Posterior cingulate gyrus (tissue), 11 donors: ENCODE data around the gene MTG1.
"Not testable (repeated sequence)": the region's sequence is repeated elsewhere in the genome, so short reads cannot be mapped to it uniquely, and the experiment has no call there.

Experiments used
- DNase-seq, 10 donors: peaks; one replicate each; pipeline versions ENCODE4 v3.0.0 to v3.0.0-alpha.2; 2020 to 2021; ENCODE audit warnings: mixed read lengths in 3 of 10
- intact Hi-C: fragments of 100-400 bp; cut with DNase I; formaldehyde crosslinking; loops from one replicate; pipeline ENCODE4 v1.15.1; 2023

MTG1 gene

DNA sequence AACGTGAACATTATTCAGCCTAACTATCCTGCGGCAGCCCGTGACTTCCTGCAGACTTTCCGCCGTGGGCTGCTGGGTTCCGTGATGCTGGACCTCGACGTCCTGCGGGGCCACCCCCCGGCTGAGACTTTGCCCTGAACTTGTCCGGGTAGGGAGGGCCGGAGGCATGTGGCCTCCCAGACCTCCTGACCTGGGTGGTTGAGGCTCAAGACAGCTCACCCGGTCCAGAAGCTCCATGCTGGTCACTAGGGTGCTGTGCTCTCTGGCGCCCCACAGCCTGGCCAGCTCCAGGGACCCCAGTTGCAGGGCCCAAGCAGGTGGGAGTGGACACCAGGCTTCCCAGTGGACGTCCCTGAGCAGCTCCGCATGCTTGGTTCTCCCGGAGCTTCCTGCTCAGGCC is 26.1 kb downstream of the MTG1 start:
- DNase-seq = peak in 1 of 10 donors; percentile 75
- intact Hi-C loops = no loop called here

DNA sequence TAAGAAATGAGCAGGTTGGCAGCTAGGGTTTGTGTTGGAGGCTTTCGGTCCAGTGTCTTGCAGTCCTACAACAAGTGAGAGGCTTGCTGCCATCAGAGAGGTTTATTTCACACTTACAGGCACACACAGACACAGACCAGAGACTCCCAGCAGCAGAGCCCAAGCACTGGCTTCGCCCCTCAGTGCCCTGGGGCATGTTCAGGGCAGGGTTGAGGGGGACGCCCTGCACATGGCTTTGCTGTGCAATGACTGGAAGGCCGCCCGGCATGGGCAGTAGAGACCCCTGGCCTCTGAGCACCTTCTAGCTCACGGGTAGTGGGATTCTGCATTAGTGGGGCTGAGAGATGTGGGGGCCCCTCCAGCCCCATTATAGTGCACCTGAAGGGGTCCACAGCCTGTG is 26.6 kb downstream of the MTG1 start:
- intact Hi-C loops = no loop called here
- DNase-seq = peak in 1 of 10 donors; percentile 63

DNA sequence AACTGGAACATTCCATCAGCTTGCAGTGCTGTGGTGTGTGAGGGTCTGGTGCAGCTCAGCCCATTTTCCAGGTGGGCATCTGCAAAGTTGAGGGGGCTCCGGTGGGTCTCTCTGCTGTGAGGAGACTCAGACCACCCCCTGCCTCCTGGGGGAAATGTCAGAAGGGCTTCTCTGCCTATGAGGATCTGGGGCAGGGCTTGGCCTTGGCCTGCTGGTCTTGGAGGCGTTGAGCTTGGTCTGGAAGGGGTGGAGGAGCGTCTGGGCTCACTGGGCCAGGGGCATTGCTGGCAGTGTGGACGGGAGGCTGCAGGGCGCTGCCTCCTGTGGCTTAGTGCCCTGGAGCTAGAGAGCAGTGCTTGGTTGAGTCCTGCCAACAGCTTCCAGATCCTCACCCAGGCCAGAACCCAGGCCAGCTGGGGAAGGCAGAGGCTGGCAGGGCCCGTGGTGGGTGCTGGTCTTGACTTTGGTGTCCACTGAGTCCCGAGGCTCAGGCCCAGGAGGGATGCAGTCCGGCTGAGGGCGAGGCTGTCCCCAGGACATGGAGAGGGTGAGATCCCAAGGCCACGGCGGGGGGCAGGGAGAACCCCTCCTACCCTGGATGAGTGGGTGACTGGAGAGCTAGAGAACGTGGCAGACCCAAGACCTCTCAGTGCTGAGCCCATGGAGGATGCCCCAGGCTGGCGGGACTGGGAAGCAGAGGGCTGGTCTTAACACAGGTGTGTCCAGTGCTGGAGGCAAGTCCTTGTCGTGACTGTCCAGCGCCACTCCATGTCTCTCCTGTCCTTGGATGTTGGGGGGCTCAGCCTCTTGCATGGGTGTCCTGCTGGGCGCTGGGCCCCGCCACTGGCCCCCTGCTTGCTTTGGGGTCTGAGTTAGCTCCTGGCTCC is 27.6 kb downstream of the MTG1 start:
- intact Hi-C loops = no loop called here
- peak in 1 of 10 donors; percentile 80 for DNase-seq

DNA sequence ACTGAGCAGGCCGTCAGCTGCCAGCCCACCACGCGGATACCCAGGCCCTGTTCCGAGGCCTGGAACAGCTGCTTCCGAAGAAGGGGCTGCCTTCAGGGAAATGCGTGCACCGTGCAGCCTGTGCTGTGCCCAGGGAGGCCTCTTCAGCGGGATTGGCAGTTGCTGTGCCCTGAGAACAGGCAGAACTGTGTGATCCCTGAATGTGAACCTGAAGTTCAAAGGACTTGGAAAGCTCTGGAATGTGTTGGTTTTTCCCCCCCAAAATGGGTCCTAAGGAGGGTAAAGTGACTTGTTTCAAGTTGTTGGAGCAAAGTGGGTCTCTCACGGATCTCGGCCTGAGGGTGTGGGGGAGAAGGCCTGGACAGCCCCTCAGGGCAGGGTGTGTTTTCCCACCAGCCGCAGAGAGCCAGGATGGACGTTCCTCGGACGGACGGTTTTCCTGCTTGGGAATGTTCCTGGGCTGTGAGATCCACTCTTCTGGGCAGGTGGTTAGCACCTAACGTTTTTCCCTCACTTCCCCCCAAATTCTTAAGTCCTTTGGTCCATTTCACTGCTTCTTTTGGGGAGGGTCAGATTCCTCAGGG is 28.4 kb downstream of the MTG1 start:
- peak in 1 of 10 donors; percentile 70 for DNase-seq
- intact Hi-C loops = no loop called here

DNA sequence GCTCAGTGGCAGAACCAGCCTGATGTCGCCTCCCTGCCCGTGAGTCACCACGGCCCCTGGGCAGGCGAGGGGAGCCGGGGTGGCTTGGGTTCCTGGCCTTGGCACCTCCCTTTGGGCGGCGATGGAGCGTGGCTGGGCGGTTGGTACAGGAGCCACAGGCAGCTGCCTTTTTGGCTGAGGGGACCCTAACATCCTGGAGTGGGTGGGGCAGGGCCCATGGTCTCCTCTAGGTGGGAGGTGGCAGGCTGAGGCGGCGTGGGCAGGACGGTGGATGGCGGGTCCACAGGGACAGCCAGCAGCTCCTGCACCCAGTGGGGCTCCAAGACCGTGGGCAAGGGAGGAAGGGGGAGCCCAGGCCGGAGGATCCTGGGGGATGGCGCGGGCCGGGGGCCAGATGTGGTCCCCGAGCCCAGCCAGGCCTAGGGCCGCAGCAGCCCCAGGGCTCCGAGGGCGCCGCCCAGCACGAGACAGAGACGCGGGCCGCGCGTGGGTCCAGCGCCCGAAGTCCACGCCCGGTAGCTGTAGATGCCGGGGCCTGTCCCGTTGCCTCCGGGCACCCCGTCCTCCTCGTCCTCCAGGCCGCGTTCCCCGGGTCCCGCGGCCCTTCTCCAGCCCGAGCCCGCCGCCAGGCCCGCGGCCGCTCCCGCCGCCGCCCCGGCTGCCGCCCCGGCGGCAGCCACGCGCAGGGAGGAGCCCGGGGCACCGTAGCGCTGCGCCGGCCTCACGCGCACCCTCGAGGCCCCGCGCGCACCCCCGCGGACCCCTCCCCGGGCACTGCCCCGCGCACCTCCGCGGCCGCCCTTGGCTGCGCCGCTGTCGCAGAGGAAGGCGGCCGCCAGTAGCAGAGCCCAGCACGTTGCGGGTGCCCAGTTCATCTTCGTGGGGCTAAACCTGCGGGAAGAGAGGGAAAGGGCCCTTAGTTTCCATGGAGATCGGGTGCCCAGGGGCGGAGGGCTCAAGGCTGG is 29.1 kb downstream of the MTG1 start:
- intact Hi-C loops = no loop called here
- DNase-seq = peak in 3 of 10 donors; percentile 77 to 89 (median 80)

DNA sequence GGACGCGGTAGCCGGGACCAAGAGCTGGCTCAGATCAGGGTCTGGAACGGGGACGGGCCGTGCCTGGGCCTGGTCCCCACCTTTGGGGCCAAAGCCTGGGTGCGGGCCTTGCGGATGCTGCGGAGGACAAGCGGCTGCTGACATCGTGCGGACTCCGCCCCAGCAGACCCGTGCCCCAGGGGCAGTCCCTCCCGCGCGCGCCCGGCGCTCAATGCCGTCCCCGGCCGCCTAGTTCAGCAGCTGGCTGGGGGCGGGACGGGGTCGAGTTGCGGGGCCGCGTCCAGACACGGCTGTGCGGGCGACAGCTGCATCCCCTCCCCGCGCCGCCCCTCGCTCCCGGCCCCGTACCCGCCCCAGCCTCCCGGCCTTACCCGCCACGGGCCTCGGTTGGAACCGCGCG is 30.1 kb downstream of the MTG1 start:
- DNase-seq = peak in 1 of 10 donors; percentile 85
- intact Hi-C loops = not testable (repeated sequence)

DNA sequence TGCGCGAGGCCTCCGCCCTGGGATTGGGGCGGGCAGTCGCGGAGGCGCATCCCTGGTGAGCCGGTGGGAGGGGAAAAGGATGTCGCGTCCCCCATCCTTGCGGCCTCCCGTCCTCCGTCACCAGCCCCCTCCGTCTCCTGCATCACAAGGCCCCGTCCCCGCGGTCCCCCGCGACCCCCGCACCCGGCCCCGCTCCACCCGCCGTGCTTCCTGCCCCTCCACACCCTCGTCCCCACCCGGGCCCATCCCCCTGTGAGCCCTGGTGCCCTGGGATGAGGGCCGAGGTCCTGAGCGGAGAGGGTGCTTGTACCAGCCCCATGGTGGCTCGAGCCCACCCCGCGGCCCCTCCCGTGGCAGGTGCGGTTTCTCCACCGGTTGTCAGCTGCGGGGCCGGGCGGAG is 30.6 kb downstream of the MTG1 start, which contains the start of gene SPRN:
TSS of gene SPRN (minus strand) at position 25 of the 400 bp plus-strand sequence. CDS start 944 bp downstream, outside the sequence.
- intact Hi-C loops = not testable (repeated sequence)
- peak in 1 of 10 donors; percentile 74 for DNase-seq

DNA sequence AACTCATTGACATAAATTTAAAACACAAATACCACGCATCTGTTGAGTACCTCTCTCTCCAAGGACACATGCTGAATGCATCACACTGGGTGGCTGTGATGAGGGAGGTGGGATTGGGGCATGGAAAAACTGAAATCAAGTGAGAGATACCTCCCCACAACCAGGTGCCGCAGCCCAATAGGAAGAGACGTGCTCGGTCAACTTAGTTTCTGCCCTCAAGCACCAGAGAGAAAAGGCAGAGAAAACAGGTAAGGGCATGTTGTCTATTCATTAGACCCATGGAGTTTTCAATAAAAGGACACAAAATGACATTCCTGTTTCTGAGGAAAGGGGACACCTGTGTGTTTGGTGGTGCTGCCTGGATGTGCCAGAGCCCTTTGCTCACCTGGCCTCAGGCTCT is 35.6 kb downstream of the MTG1 start:
- intact Hi-C loops = not testable (repeated sequence)

DNA sequence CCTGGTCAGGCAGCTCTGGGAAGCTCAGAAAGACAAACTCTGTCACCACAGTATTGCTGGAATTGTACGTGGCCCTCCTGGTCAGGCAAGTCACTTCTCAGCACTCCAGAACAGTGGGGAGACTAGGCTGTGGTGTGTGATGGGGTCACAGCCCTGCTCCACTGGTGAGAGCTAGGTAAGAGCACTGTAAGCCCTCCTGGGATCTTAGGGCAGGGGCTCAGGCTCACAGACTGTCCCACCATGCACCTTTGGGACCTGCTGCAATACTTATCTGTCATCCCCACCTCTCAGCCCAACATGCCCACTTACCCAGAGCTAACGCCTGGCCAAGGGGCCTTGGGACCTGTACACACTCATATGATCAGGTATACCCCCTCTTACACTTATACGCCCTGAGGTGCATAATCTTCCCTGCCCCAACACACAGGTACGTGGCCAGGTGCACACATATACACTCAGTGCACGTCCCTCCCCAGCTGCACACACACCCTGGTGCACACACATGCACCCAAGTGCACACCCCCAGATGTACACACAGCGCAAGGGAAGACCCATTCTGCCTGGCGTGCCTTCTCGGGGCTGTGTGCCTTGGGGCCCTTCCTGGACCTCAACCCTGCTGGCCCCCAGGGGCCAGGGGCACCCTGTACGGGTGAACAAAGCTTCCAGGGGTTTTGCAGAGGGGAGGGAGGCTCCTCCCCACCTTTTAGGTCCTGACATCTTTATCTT is 38.1 kb downstream of the MTG1 start:
- intact Hi-C loops = not testable (repeated sequence)

More for the DNA sequence above, 35.6 kb downstream of the MTG1 start:
- DNase-seq = not testable (repeated sequence)

DNA sequence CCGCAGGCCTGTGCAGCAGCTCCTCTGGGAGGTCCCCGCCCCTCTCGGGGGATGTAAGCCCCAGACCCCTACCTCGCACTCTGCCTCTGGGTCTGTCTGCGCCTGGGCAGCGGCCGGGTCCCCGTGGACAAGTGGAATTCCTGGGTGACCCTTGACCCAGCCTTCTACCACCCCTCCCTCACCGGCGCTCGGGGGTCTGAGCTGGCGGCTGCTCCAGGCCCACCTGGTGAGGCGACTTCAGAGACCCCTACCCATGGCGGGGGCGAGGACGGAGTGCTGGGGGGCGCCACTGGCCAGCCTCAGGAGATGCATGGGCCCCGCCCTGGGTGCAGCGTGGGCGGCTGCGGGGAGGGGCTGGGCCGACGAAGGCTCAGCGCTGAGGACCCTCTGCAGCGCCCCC is 38.8 kb downstream of the MTG1 start:
- intact Hi-C loops, DNase-seq: not testable (repeated sequence)

More for the DNA sequence above, 38.1 kb downstream of the MTG1 start:
- not testable (repeated sequence) for DNase-seq

DNA sequence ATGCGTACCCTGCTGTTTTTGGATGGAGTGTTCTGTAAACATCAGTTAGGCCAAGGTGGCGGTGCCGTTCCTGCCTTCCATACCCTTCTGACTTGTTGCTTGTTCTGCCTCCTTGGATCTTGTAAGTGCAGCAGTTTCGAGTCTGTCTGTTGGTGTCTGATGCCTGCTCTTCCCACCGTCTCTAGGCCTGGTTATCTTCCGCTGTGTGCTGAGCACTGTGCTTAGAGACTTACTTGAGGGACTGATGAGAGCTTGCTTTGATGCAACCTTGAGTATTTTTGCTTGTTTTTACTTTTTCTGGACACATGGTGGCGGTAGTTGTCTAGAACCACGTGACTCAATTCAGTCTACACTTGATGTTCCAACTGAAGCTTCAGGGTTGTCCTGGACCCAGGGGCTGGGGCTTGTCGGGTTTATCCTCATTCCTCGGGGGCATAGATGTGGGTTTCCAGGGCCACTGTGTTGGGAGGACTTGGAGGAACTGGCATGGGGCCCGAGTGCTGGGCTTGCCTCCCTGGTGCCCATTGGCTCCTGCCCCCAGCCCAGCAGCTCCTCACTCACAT is 44.8 kb downstream of the MTG1 start:
- DNase-seq = peak in 2 of 10 donors; percentile 28 to 54
- intact Hi-C loops = no loop called here

DNA sequence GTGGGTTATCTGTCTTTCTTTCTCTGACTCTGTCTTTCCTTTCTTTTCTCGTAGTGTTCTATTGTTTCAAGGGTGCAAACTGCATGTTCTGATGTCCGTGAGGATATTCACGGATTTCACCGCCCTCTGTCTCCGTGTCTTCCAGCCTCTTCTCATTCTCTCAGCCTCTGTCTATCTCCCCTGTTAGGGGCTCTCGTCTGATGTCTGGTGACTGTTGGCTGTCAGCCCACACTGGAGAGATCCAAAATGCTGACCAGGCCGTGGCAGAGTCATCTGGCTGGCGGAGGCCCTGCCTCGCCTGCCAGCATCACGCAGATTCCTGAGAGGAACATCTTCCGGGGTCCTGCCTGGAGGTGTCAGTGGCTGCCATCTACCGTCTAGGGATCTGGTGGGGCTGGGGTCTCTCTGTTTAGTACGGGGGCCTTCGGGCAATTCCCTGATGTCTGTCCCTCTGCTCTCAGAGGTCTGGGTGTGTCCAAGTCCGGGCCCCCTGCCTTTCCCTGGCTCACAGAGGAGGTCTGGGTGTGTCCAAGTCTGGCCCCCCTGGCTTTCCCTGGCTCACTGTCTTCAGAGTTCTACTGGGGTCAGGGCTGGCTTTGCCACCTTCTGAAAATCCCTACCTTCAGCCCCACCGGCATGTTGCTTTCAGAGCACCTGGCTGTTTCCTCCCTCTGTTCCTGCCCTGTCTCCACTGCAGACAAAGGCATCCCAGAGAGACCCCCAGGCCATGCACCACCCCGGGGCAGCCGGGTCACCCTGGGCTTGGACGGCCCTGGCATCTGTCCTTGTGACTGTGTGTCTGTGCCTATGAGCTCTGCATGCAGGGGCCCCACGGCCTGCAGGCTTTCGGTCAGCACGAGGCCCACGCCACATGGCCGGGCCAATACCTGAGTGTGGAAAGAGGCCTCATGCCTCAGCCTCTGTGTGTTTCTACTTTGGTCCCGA is 45.8 kb downstream of the MTG1 start:
- DNase-seq = peak in 3 of 10 donors; percentile 64 to 76 (median 67)
- intact Hi-C loops = no loop called here

DNA sequence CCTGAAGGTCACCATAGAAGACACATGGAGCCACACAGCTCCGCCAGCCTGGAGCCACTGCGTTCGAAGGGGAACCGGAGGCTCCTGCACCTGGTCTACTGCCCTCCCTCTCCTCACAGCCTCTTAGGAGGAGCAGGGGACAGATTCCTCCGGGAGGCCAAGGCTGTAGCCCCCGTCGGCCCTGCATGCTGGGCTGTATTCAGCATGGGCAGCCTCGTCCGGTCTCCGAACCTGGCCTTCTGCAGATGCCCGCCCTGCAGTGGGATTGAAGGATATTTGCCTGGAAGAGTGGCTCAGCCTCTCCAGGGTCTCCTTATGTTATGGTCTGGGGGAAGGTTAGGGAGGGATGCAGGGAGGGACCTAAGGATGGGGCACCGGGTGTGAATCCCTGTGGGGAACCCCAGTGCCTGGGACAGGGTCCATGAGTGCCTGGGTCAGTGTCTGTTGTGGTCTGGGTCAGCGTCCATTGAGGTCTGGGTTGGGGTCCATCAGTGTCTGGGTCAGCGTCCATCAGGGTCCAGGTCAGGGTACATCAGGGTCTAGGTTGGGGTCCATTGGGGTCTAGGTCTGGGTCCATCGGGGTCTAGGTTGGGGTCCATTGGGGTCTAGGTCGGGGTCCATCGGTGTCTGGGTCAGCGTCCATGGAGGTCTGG is 46.8 kb downstream of the MTG1 start:
- intact Hi-C loops = no loop called here
- DNase-seq = peak in 2 of 10 donors; percentile 40 to 70

DNA sequence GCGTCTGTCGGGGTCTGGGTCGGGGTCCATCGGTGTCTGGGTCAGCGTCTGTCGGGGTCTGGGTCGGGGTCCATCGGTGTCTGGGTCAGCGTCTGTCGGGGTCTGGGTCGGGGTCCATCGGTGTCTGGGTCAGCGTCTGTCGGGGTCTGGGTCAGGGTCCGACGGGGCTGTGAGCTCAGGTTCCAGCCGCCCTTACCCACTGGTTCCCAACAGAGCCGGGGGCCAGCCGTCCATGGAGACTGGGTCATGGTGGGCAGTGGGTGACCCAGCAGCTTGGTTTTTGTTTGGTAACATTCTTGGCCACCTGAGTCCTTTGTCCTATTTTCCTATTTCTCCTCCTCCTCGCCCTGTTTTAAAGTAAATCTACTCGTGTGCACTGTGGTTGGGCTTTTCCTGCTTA is 47.4 kb downstream of the MTG1 start:
- intact Hi-C loops = not testable (repeated sequence)
- peak in 2 of 10 donors; percentile 34 to 69 for DNase-seq

DNA sequence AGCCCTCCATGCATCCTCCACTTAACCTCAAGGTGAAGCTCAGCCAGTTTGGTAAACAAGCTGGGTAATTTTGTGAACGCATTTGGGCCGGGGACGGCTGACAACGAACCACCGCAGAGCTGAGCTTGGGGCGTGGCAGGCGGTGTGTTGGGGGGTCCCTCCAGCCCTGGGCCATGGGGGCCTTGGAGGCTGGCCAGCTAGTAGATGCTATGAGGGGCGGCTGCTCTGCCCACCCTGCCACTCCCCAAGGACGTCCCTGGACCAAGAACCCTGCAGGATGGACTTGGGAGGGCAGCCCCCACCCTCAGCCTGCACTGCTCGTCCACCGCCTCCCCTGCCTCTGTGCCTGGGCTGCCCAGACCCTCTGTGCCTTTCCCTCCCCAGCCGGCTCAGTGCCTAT is 47.8 kb downstream of the MTG1 start:
- intact Hi-C loops = no loop called here
- peak in 2 of 10 donors; percentile 43 to 66 for DNase-seq

DNA sequence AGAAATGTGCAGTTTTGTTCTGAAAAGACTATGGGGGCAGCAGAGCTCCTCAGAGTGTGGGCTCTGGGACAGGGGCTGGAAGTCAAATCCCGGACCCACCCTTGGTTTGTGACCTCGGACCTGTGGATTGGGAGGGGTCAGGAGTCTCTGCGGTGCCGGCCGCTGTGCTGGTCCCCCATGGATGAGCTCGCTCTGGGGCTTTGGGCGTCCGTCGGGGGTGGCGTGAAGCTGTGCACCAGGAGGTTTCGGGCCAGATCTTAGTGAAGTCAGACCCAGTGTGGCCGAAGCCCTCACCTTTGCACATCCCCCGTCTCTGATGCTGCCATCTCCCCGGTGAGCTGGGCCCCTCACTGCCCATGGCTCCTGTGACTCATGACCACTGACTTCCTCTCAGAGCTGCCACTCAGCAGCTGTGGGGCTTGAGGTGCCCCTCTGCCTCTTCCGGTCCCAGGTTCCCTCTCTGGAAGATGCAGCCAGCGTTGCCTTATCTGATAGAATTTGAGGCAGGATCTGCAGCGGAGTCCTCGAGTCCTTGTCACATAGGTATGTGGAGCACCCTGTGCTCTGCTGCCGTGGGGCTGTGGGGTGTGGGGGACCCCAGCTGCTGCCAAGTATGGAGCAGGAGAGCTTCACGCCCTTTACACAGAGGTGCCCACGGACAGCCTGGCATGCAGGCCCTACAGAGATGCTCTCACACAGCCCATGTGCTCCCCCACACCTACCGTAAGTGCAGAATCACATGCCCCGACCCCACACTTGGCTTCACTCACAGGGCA is 48.4 kb downstream of the MTG1 start:
- intact Hi-C loops = no loop called here
- DNase-seq = peak in 3 of 10 donors; percentile 52 to 66 (median 60)
